Liver (tissue), 3 donors: ENCODE measurements around the gene RAB11A.

ENCODE experiments used
- ATF3 ChIP-seq: IDR thresholded peaks from 2 replicates; pipeline ENCODE4 v1.6.1; 2016; ENCODE audit warnings: antibody characterized with exemption
- CTCF ChIP-seq: fragments of 150-350 bp; IDR thresholded peaks from 2 replicates; pipeline ENCODE4 v1.5.1; 2017; ENCODE audit warnings: improper control_type of control experiment, low read depth, low read length; ENCODE audit not compliant: missing input control
- EGR1 ChIP-seq, 2 donors: IDR thresholded peaks; 2 replicates each; pipeline ENCODE4 v1.6.1; 2016 to 2018; ENCODE audit warnings: antibody characterized with exemption in 2 of 2, low read depth in 2 of 2
- FOXA1 ChIP-seq: IDR thresholded peaks from 2 replicates; pipeline ENCODE4 v1.6.1; 2016; ENCODE audit warnings: antibody characterized with exemption
- JUND ChIP-seq, 2 donors: IDR thresholded peaks; 2 replicates each; pipeline ENCODE4 v1.6.1; 2016; ENCODE audit warnings: antibody characterized with exemption in 2 of 2
- MAX ChIP-seq: IDR thresholded peaks from 2 replicates; pipeline ENCODE4 v1.6.1; 2016; ENCODE audit warnings: antibody characterized with exemption
- RAD21 ChIP-seq, 2 donors: IDR thresholded peaks; 2 replicates each; pipeline ENCODE4 v1.6.1; 2016; ENCODE audit warnings: antibody characterized with exemption in 2 of 2, mild to moderate bottlenecking in 2 of 2
- REST ChIP-seq: IDR thresholded peaks from 2 replicates; pipeline ENCODE4 v1.6.1; 2016; ENCODE audit warnings: antibody characterized with exemption, mild to moderate bottlenecking
- RXRA ChIP-seq, 2 donors: IDR thresholded peaks; 2 replicates each; pipeline ENCODE4 v1.6.1; 2017 to 2018; ENCODE audit warnings: antibody characterized with exemption in 2 of 2, mild to moderate bottlenecking in 1 of 2
- SP1 ChIP-seq: IDR thresholded peaks from 2 replicates; pipeline ENCODE4 v1.6.1; 2018; ENCODE audit warnings: antibody characterized with exemption, mild to moderate bottlenecking
- TAF1 ChIP-seq: conservative IDR thresholded peaks from 2 replicates; pipeline ENCODE4 v1.6.1; 2016; ENCODE audit warnings: antibody characterized with exemption, mild to moderate bottlenecking
- YY1 ChIP-seq: IDR thresholded peaks from 2 replicates; pipeline ENCODE4 v1.6.1; 2016; ENCODE audit warnings: antibody characterized with exemption, mild to moderate bottlenecking
- ZBTB33 ChIP-seq: IDR thresholded peaks from 2 replicates; pipeline ENCODE4 v1.6.1; 2016; ENCODE audit warnings: antibody characterized with exemption
- donor health status: healthy.
- donor health status: healthy.

- TF ChIP-seq JUND (IDR thresholded peaks at IDR 0.05), result no peak
- no peak for TF ChIP-seq MAX
- TF ChIP-seq CTCF, result no peak
- no peak for TF ChIP-seq ZBTB33
- no peak for TF ChIP-seq YY1
- TF ChIP-seq TAF1, result no peak
- TF ChIP-seq RAD21 (IDR thresholded peaks at IDR 0.05), result no peak
- no peak for TF ChIP-seq FOXA1
- TF ChIP-seq REST, result no peak
- TF ChIP-seq ATF3, result no peak
- TF ChIP-seq SP1, result no peak
- no peak for TF ChIP-seq EGR1 (IDR thresholded peaks at IDR 0.05; ENCODE audit: low read depth in 2 of 2)
- no peak for TF ChIP-seq RXRA (IDR thresholded peaks at IDR 0.05)
Measured at GRCh38 chr15:65920825-65921309, 51.6 kb downstream of the RAB11A start.
